Keratinocyte (primary cell): Measurements from ENCODE around the gene C1orf35. TPM values are rescaled to one million over a fixed set of nuclear protein-coding genes. Genes with fewer than 3 reads are reported as not detected.

Experiments
- DNase-seq: peaks from one replicate; pipeline ENCODE4 v3.0.0-alpha.2; 2011; ENCODE audit warnings: low read depth, missing footprints, low spot score
- FAIRE-seq: peaks from 2 replicates; lab custom pipeline; 2011; peaks lifted over from hg19 to GRCh38; lab: Jason Lieb, UNC
- H2AFZ ChIP-seq: 2 replicates; pipeline ENCODE4 v1.6.0; 2012; ENCODE audit warnings: low read length, control low read depth, inconsistent platforms; ENCODE audit not compliant: control insufficient read depth
- H3K27ac ChIP-seq: 2 replicates; pipeline ENCODE4 v1.5.1; 2011; ENCODE audit warnings: low read length; ENCODE audit not compliant: control insufficient read depth, insufficient read depth
- H3K27me3 ChIP-seq: 3 replicates; pipeline ENCODE4 v1.6.0; 2011; ENCODE audit warnings: low read length; ENCODE audit not compliant: control insufficient read depth, insufficient read depth; ENCODE audit errors: extremely low read depth
- H3K36me3 ChIP-seq, 2 experiments: 2 replicates in 1 of 2; 3 replicates in 1 of 2; pipeline ENCODE4 v1.5.1; 2011; ENCODE audit warnings: low read length in 2 of 2, mild to moderate bottlenecking in 1 of 2; ENCODE audit not compliant: control insufficient read depth in 2 of 2, insufficient read depth in 2 of 2; ENCODE audit errors: extremely low read depth in 1 of 2
- H3K4me1 ChIP-seq: 3 replicates; pipeline ENCODE4 v1.5.1; 2011; ENCODE audit warnings: low read length; ENCODE audit not compliant: control insufficient read depth, insufficient read depth; ENCODE audit errors: extremely low read depth
- H3K4me2 ChIP-seq: 3 replicates; pipeline ENCODE4 v1.6.0; 2011; ENCODE audit warnings: low read depth, low read length; ENCODE audit not compliant: control insufficient read depth, insufficient read depth; ENCODE audit errors: extremely low read depth
- H3K4me3 ChIP-seq, 3 experiments: fragments of 200-600 bp in 1 of 3; sonication (generic) in 1 of 3; 2 replicates in 2 of 3; 3 replicates in 1 of 3; pipeline ENCODE4 v1.5.1; 2011 to 2016; ENCODE audit warnings: low read length in 3 of 3, mild to moderate bottlenecking in 3 of 3, control low read depth in 2 of 3, inconsistent platforms in 1 of 3, low read depth in 1 of 3, mixed read lengths in 1 of 3, mixed run types in 1 of 3, moderate library complexity in 1 of 3; ENCODE audit not compliant: control insufficient read depth in 2 of 3, insufficient read depth in 2 of 3; ENCODE audit errors: extremely low read depth in 1 of 3
- H3K79me2 ChIP-seq: 2 replicates; pipeline ENCODE4 v1.6.0; 2012; ENCODE audit warnings: low read length; ENCODE audit not compliant: control insufficient read depth, insufficient read depth
- H3K9ac ChIP-seq: 3 replicates; pipeline ENCODE4 v1.6.0; 2011; ENCODE audit warnings: low read length; ENCODE audit not compliant: control insufficient read depth, insufficient read depth; ENCODE audit errors: extremely low read depth
- H3K9me1 ChIP-seq: 3 replicates; pipeline ENCODE4 v1.6.0; 2011; ENCODE audit warnings: low read length; ENCODE audit not compliant: control insufficient read depth, insufficient read depth; ENCODE audit errors: extremely low read depth
- H3K9me3 ChIP-seq: 2 replicates; pipeline ENCODE4 v1.5.1; 2012; ENCODE audit warnings: low read depth, low read length; ENCODE audit not compliant: control insufficient read depth
- H4K20me1 ChIP-seq: 3 replicates; pipeline ENCODE4 v1.6.0; 2011; ENCODE audit warnings: low read length; ENCODE audit not compliant: control insufficient read depth, insufficient read depth; ENCODE audit errors: extremely low read depth
- EZH2 ChIP-seq: IDR thresholded peaks from one replicate; pipeline ENCODE4 v1.6.1; 2012; ENCODE audit warnings: inconsistent platforms, mild to moderate bottlenecking, low read length, moderate library complexity
- dilution Hi-C: fragments of 300-500 bp; cut with MboI; formaldehyde crosslinking; loops from one replicate; pipeline ENCODE4 v1.7.0; 2020; ENCODE audit warnings: low sequenced_read_pairs; ENCODE audit not compliant: extremely low pct_ligation_motif_present
- polyA plus RNA-seq, 5 experiments: library from polyadenylated mRNA; depleted of rRNA in 3 of 5; stranded (reverse) in 3 of 5; stranded (forward) in 1 of 5; unstranded in 1 of 5; fragments of >200 nt; gene quantifications; 1 replicate in 1 of 5; 2 replicates in 3 of 5; 3 replicates in 1 of 5; pipeline versions ENCODE4 v1.2.1 to v1.2.3, GENCODE V29; 2011 to 2012; ENCODE audit warnings: missing spikeins in 2 of 5, low read depth in 1 of 5, low replicate concordance in 1 of 5
- TF ChIP-seq, protein P1 (sequence below), 3 experiments: IDR thresholded peaks in 1 of 3; conservative IDR thresholded peaks in 1 of 3; optimal IDR thresholded peaks in 1 of 3; 2 replicates in 2 of 3; 3 replicates in 1 of 3; pipeline versions ENCODE3 to v1.5.1; 2011; ENCODE audit warnings: low read length in 3 of 3, mild to moderate bottlenecking in 3 of 3, moderate library complexity in 2 of 3, control low read depth in 1 of 3, inconsistent platforms in 1 of 3; ENCODE audit not compliant: insufficient read depth in 2 of 3; ENCODE audit errors: extremely low read depth in 1 of 3

C1orf35 gene
- polyA plus RNA-seq, 1 donor (not counting 4 experiments of a cell fraction or from before 2014, with no cell fraction given): 8.2 TPM

GRCh38 chr1:228092342-228093049 lies 10.6 kb downstream of the C1orf35 start:
- Histone ChIP-seq H3K9ac (no peak overlapping the region), H3K4me3 (no peak overlapping the region), H3K27me3 (no peaks in the 10 kb centered on the region), H3K79me2 (peaks cover 100% of the 10 kb centered on the region), H4K20me1 (peaks cover 92% of the 10 kb centered on the region), H3K9me3 (peaks cover 5% of the 10 kb centered on the region), H3K9me1 (peaks cover 11% of the 10 kb centered on the region), H3K27ac (no peak overlapping the region), H2AFZ (no peak overlapping the region), H3K4me2 (peak overlapping the region; percentile 31), H3K4me1 (peaks cover 52% of the 10 kb centered on the region), H3K36me3 (peaks cover 20 to 54% of the 10 kb centered on the region in 2 experiments)
- dilution Hi-C loops: no loop called here
- no peak for DNase-seq
- no peak for FAIRE-seq
- TF ChIP-seq, protein P1, sequence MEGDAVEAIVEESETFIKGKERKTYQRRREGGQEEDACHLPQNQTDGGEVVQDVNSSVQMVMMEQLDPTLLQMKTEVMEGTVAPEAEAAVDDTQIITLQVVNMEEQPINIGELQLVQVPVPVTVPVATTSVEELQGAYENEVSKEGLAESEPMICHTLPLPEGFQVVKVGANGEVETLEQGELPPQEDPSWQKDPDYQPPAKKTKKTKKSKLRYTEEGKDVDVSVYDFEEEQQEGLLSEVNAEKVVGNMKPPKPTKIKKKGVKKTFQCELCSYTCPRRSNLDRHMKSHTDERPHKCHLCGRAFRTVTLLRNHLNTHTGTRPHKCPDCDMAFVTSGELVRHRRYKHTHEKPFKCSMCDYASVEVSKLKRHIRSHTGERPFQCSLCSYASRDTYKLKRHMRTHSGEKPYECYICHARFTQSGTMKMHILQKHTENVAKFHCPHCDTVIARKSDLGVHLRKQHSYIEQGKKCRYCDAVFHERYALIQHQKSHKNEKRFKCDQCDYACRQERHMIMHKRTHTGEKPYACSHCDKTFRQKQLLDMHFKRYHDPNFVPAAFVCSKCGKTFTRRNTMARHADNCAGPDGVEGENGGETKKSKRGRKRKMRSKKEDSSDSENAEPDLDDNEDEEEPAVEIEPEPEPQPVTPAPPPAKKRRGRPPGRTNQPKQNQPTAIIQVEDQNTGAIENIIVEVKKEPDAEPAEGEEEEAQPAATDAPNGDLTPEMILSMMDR (optimal IDR thresholded peaks at IDR 0.05 in 1 of 3, IDR thresholded peaks at IDR 0.05 in 1 of 3, conservative IDR thresholded peaks at IDR 0.05 in 1 of 3; ENCODE audit: extremely low read depth in 1 of 3, insufficient read depth in 2 of 3, low read length in 3 of 3): no peak
- TF ChIP-seq EZH2: no peak

DNA sequence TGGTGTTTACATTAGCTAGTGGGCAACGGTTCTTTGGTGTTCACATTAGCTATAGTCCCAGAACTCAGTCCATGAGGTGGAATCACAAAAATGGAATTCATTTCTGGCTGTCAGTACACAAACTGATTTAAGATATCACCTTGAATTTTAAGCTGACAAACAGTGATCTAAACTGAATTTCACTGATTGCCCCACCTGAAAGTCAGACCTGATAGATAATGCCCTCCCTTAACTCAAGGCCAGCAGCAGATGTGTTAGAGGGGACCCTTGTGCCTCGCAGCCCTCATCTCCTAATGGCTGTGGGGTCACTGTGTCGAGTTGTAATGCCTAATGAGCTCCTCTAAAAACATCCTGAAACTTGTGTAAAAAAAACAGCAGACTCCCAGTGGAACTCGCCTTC lies 12.0 kb downstream of the C1orf35 start:
- H3K9ac ChIP-seq: peak overlapping the region; percentile 18
- H3K9me1 ChIP-seq: peaks cover 11% of the 10 kb centered on the region
- peaks cover 64% of the 10 kb centered on the region for H3K4me1 ChIP-seq
- DNase-seq (no peak), FAIRE-seq (no peak)
- H3K27ac ChIP-seq: no peak overlapping the region
- peaks cover 91% of the 10 kb centered on the region for H4K20me1 ChIP-seq
- H3K36me3 ChIP-seq: peaks cover 15 to 47% of the 10 kb centered on the region in 2 experiments
- H3K4me3 ChIP-seq: no peak overlapping the region
- no peak for TF ChIP-seq EZH2
- TF ChIP-seq, protein P1 (optimal IDR thresholded peaks at IDR 0.05 in 1 of 3, IDR thresholded peaks at IDR 0.05 in 1 of 3, conservative IDR thresholded peaks at IDR 0.05 in 1 of 3; ENCODE audit: extremely low read depth in 1 of 3, insufficient read depth in 2 of 3, low read length in 3 of 3): no peak
- peaks cover 100% of the 10 kb centered on the region for H3K79me2 ChIP-seq
- H2AFZ ChIP-seq: no peak overlapping the region
- H3K27me3 ChIP-seq: no peaks in the 10 kb centered on the region
- no peak overlapping the region for H3K4me2 ChIP-seq
- peaks cover 5% of the 10 kb centered on the region for H3K9me3 ChIP-seq
- dilution Hi-C loops: no loop called here
